Gastrocnemius medialis (tissue), 4 donors: ENCODE measurements around the gene TRPV6. TPM values are rescaled to one million over a fixed set of nuclear protein-coding genes. Genes with fewer than 3 reads are reported as not detected.

Source experiments
- ATAC-seq, 2 donors: fragments of 150-250 bp; one replicate each; pipeline ENCODE4 v1.9.1; 2016
- DNase-seq, 2 donors: peaks; one replicate each; pipeline ENCODE4 v3.0.0-alpha.2; 2019
- H3K27ac ChIP-seq, 4 donors: fragments of 200-600 bp; sonication (generic); 1 replicate in 1 of 4; 2 replicates in 3 of 4; pipeline ENCODE4 v1.5.1; 2016 to 2018; ENCODE audit warnings: mild to moderate bottlenecking in 2 of 4, moderate library complexity in 1 of 4
- H3K27me3 ChIP-seq, 3 donors: fragments of 200-600 bp; sonication (generic) in 2 of 3; 1 replicate in 1 of 3; 2 replicates in 2 of 3; pipeline versions ENCODE4 v1.5.1 to v1.6.0; 2016 to 2019; ENCODE audit warnings: mild to moderate bottlenecking in 1 of 3, moderate library complexity in 1 of 3
- H3K36me3 ChIP-seq, 2 donors: fragments of 200-600 bp; sonication (generic) in 1 of 2; one replicate each; pipeline ENCODE4 v1.5.1; 2017 to 2018
- H3K4me1 ChIP-seq, 2 donors: fragments of 200-600 bp; sonication (generic) in 1 of 2; one replicate each; pipeline ENCODE4 v1.5.1; 2016 to 2017; ENCODE audit warnings: mild to moderate bottlenecking in 2 of 2
- H3K4me3 ChIP-seq, 4 donors: fragments of 200-600 bp; sonication (generic) in 3 of 4; 1 replicate in 1 of 4; 2 replicates in 3 of 4; pipeline ENCODE4 v1.5.1; 2016 to 2019; ENCODE audit warnings: mild to moderate bottlenecking in 2 of 4
- H3K9me3 ChIP-seq, 3 donors: fragments of 200-600 bp; sonication (generic) in 2 of 3; 1 replicate in 1 of 3; 2 replicates in 2 of 3; pipeline ENCODE4 v1.5.1; 2016 to 2019
- POLR2A ChIP-seq, 2 donors: fragments of 450-650 bp; IDR thresholded peaks; one replicate each; pipeline ENCODE4 v1.6.1; 2017; ENCODE audit warnings: antibody characterized with exemption in 2 of 2, mild to moderate bottlenecking in 2 of 2, moderate library complexity in 2 of 2
- in situ Hi-C, 4 donors: fragments of 200-750 bp; cut with MboI; loops; one replicate each; pipeline versions ENCODE4 v1.15.0 to v1.8.0; 2017; ENCODE audit warnings: low sequenced_read_pairs in 4 of 4
- intact Hi-C: fragments of 100-400 bp; cut with DNase I; formaldehyde crosslinking; loops from one replicate; pipeline ENCODE4 v1.15.1; 2023; ENCODE audit warnings: low total_unique reads
- total RNA-seq, 4 donors: library from RNA; depleted of rRNA; stranded (reverse); fragments of >200 nt; gene quantifications; one replicate each; pipeline versions ENCODE4 v1.1.0 to v1.2.3, GENCODE V29; 2016
- TF ChIP-seq, protein P1 (sequence below), 5 experiments: fragments of 450-650 bp in 3 of 5; fragments of 200-600 bp in 2 of 5; sonication (generic) in 2 of 5; IDR thresholded peaks in 4 of 5; conservative IDR thresholded peaks in 1 of 5; 1 replicate in 4 of 5; 2 replicates in 1 of 5; pipeline ENCODE4 v1.5.1; 2016 to 2019; ENCODE audit warnings: antibody characterized with exemption in 5 of 5, mild to moderate bottlenecking in 3 of 5, moderate library complexity in 3 of 5

The TRPV6 gene
- total RNA-seq, 4 donors from 2014 or later, result not detected

- ATAC-seq, result no peak
- Histone ChIP-seq H3K4me3 (no peak overlapping the region), H3K27me3 (no peaks in the 10 kb centered on the region), H3K9me3 (no peaks in the 10 kb centered on the region), H3K4me1 (no peaks in the 10 kb centered on the region), H3K36me3 (no peaks in the 10 kb centered on the region), H3K27ac (no peak overlapping the region)
- no peak for TF ChIP-seq POLR2A (IDR thresholded peaks at IDR 0.05)
- TF ChIP-seq, protein P1, sequence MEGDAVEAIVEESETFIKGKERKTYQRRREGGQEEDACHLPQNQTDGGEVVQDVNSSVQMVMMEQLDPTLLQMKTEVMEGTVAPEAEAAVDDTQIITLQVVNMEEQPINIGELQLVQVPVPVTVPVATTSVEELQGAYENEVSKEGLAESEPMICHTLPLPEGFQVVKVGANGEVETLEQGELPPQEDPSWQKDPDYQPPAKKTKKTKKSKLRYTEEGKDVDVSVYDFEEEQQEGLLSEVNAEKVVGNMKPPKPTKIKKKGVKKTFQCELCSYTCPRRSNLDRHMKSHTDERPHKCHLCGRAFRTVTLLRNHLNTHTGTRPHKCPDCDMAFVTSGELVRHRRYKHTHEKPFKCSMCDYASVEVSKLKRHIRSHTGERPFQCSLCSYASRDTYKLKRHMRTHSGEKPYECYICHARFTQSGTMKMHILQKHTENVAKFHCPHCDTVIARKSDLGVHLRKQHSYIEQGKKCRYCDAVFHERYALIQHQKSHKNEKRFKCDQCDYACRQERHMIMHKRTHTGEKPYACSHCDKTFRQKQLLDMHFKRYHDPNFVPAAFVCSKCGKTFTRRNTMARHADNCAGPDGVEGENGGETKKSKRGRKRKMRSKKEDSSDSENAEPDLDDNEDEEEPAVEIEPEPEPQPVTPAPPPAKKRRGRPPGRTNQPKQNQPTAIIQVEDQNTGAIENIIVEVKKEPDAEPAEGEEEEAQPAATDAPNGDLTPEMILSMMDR (IDR thresholded peaks at IDR 0.05 in 4 of 5, conservative IDR thresholded peaks at IDR 0.05 in 1 of 5), result no peak
- intact Hi-C loops (no loop called here), in situ Hi-C loops (loop anchor here in 3 of 4 donors (25.0 kb wide), 1 partner anchor 350 kb away; the partner anchor contains the start of gene TAS2R40 (in 3 of the 3))
- no peak for DNase-seq
These were observed 23.2 kb downstream of the TRPV6 start for GRCh38 chr7:142862351-142862750.

GRCh38 chr7:142860968-142861367 is 24.6 kb downstream of the TRPV6 start:
- no peak for ATAC-seq
- intact Hi-C loops (no loop called here), in situ Hi-C loops (loop anchor here in 3 of 4 donors (25.0 kb wide), 1 partner anchor 351 kb away; the partner anchor contains the start of gene TAS2R40 (in 3 of the 3))

GRCh38 chr7:142859829-142860228 is 25.7 kb downstream of the TRPV6 start:
- no peak for DNase-seq
- H3K4me1 ChIP-seq, result peaks cover 0 to 12% of the 10 kb centered on the region in 2 donors
- H3K27ac ChIP-seq, result no peak overlapping the region
- no peaks in the 10 kb centered on the region for H3K9me3 ChIP-seq
- H3K36me3 ChIP-seq, result no peaks in the 10 kb centered on the region
- in situ Hi-C loops (loop anchor here (10.0 to 25.0 kb wide), 3 partner anchors 145 to 355 kb away; partner anchors contain the start of gene TAS2R40 (in 3 of the 4)), intact Hi-C loops (no loop called here)
- TF ChIP-seq, protein P1 (IDR thresholded peaks at IDR 0.05 in 4 of 5, conservative IDR thresholded peaks at IDR 0.05 in 1 of 5), result no peak
- no peak for TF ChIP-seq POLR2A (IDR thresholded peaks at IDR 0.05)
- ATAC-seq, result no peak
- no peak overlapping the region for H3K4me3 ChIP-seq
- no peaks in the 10 kb centered on the region for H3K27me3 ChIP-seq

More at GRCh38 chr7:142860968-142861367, 24.6 kb downstream of the TRPV6 start:
- DNase-seq, result no peak
- TF ChIP-seq POLR2A (IDR thresholded peaks at IDR 0.05), result no peak
- TF ChIP-seq, protein P1 (IDR thresholded peaks at IDR 0.05 in 4 of 5, conservative IDR thresholded peaks at IDR 0.05 in 1 of 5), result no peak
- H3K4me3 ChIP-seq, result no peak overlapping the region
- no peak overlapping the region for H3K27ac ChIP-seq
- H3K4me1 ChIP-seq, result peaks cover 0 to 2% of the 10 kb centered on the region in 2 donors
- H3K9me3 ChIP-seq, result no peaks in the 10 kb centered on the region
- no peaks in the 10 kb centered on the region for H3K27me3 ChIP-seq
- no peaks in the 10 kb centered on the region for H3K36me3 ChIP-seq

- intact Hi-C loops (no loop called here), in situ Hi-C loops (loop anchor here (10.0 to 25.0 kb wide), 3 partner anchors 145 to 355 kb away; partner anchors contain the start of gene TAS2R40 (in 3 of the 4))
- Histone ChIP-seq H3K4me3 (no peak overlapping the region), H3K9me3 (no peaks in the 10 kb centered on the region), H3K27ac (no peak overlapping the region), H3K27me3 (no peaks in the 10 kb centered on the region), H3K36me3 (no peaks in the 10 kb centered on the region), H3K4me1 (peaks cover 0 to 12% of the 10 kb centered on the region in 2 donors)
- no peak for ATAC-seq
- TF ChIP-seq, protein P1 (IDR thresholded peaks at IDR 0.05 in 4 of 5, conservative IDR thresholded peaks at IDR 0.05 in 1 of 5), result no peak
- no peak for TF ChIP-seq POLR2A (IDR thresholded peaks at IDR 0.05)
- DNase-seq, result no peak
These were observed 26.1 kb downstream of the TRPV6 start for GRCh38 chr7:142859411-142859810.
